Ovary (tissue), 3 donors: ENCODE results near the gene TOGARAM2.

ENCODE experiments used
- CTCF ChIP-seq, 3 donors: fragments of 450-650 bp in 2 of 3; fragments of 200-600 bp in 1 of 3; IDR thresholded peaks; one replicate each; pipeline versions ENCODE4 v1.5.1 to v1.8.0; 2016 to 2022; ENCODE audit warnings: antibody characterized with exemption in 3 of 3, mild to moderate bottlenecking in 1 of 3
- POLR2A ChIP-seq: fragments of 450-650 bp; IDR thresholded peaks from one replicate; pipeline ENCODE4 v1.6.1; 2017; ENCODE audit warnings: antibody characterized with exemption, mild to moderate bottlenecking, moderate library complexity
- donor health status: DM: no; HTN: no; CAD: no.

- TF ChIP-seq POLR2A (no peak), CTCF (IDR thresholded peaks at IDR 0.05) (no peak)
Observed at GRCh38 chr2:29006092-29006979, 25.2 kb downstream of the TOGARAM2 start.
